Vagina (tissue), 2 donors: Measurements from ENCODE around the gene RIT2. TPM values are rescaled to one million over a fixed set of nuclear protein-coding genes. Genes with fewer than 3 reads are reported as not detected.

ENCODE experiments used
- DNase-seq, 2 donors: peaks; one replicate each; pipeline ENCODE4 v3.0.0-alpha.2; 2017; ENCODE audit errors: extremely low spot score in 2 of 2
- H3K27ac ChIP-seq: fragments of 200-600 bp; sonication (generic); one replicate; pipeline ENCODE4 v1.5.1; 2019
- H3K27me3 ChIP-seq: fragments of 200-600 bp; sonication (generic); one replicate; pipeline ENCODE4 v1.5.1; 2019
- H3K36me3 ChIP-seq, 2 donors: fragments of 200-600 bp; sonication (generic); one replicate each; pipeline ENCODE4 v1.5.1; 2017 to 2019
- H3K4me1 ChIP-seq: fragments of 200-600 bp; sonication (generic); one replicate; pipeline ENCODE4 v1.5.1; 2019
- H3K4me3 ChIP-seq, 2 donors: fragments of 200-600 bp; sonication (generic); 1 replicate in 1 of 2; 2 replicates in 1 of 2; pipeline ENCODE4 v1.5.1; 2016 to 2019
- H3K9me3 ChIP-seq: fragments of 200-600 bp; sonication (generic); one replicate; pipeline ENCODE4 v1.5.1; 2019
- CTCF ChIP-seq, 3 experiments: fragments of 450-650 bp in 2 of 3; fragments of 200-600 bp in 1 of 3; sonication (generic) in 1 of 3; IDR thresholded peaks; one replicate each; pipeline ENCODE4 v1.5.1; 2017 to 2019; ENCODE audit warnings: antibody characterized with exemption in 3 of 3, mild to moderate bottlenecking in 2 of 3, moderate library complexity in 2 of 3
- POLR2A ChIP-seq, 2 donors: fragments of 450-650 bp; IDR thresholded peaks; one replicate each; pipeline ENCODE4 v1.6.1; 2017; ENCODE audit warnings: antibody characterized with exemption in 2 of 2, mild to moderate bottlenecking in 2 of 2, moderate library complexity in 2 of 2
- POLR2AphosphoS5 ChIP-seq, 2 donors: sonication (generic); formaldehyde crosslinking; IDR thresholded peaks; one replicate each; pipeline ENCODE4 v1.9.0; 2017; ENCODE audit warnings: antibody characterized with exemption in 2 of 2, mild to moderate bottlenecking in 2 of 2, low read depth in 1 of 2; ENCODE audit not compliant: insufficient read depth in 1 of 2
- intact Hi-C: fragments of 100-400 bp; cut with DNase I; formaldehyde crosslinking; loops from one replicate; pipeline ENCODE4 v1.15.1; 2023
- total RNA-seq: library from RNA; depleted of rRNA; stranded (reverse); fragments of >200 nt; gene quantifications from one replicate; pipeline ENCODE4 v1.2.3, GENCODE V29; 2016

Gene RIT2
- total RNA-seq, 1 donor from 2014 or later: not detected

- no peaks in the 10 kb centered on the region for H3K4me1 ChIP-seq
- DNase-seq: no peak
- no peak overlapping the region for H3K27ac ChIP-seq
- H3K9me3 ChIP-seq: no peaks in the 10 kb centered on the region
- H3K27me3 ChIP-seq: no peaks in the 10 kb centered on the region
- intact Hi-C loops: no loop called here
- no peaks in the 10 kb centered on the region for H3K36me3 ChIP-seq
- H3K4me3 ChIP-seq: no peak overlapping the region
- TF ChIP-seq POLR2AphosphoS5 (IDR thresholded peaks at IDR 0.05; ENCODE audit: insufficient read depth in 1 of 2, low read depth in 1 of 2) (no peak), CTCF (IDR thresholded peaks at IDR 0.05) (no peak), POLR2A (IDR thresholded peaks at IDR 0.05) (no peak)
Observed at GRCh38 chr18:42707080-42707479, 408.4 kb downstream of the RIT2 start.

- peak in 1 of 2 donors; percentile 29 for TF ChIP-seq POLR2AphosphoS5 (IDR thresholded peaks at IDR 0.05; ENCODE audit: insufficient read depth in 1 of 2, low read depth in 1 of 2)
- TF ChIP-seq CTCF (IDR thresholded peaks at IDR 0.05): no peak
- no peaks in the 10 kb centered on the region for H3K36me3 ChIP-seq
- H3K27me3 ChIP-seq: no peaks in the 10 kb centered on the region
- peak in 1 of 2 donors; percentile 96 for DNase-seq
- no peak overlapping the region for H3K27ac ChIP-seq
- H3K4me1 ChIP-seq: no peaks in the 10 kb centered on the region
- no peaks in the 10 kb centered on the region for H3K9me3 ChIP-seq
- no peak overlapping the region for H3K4me3 ChIP-seq
- intact Hi-C loops: no loop called here
Observed at GRCh38 chr18:42706618-42707017, 408.9 kb downstream of the RIT2 start.

GRCh38 chr18:42706029-42706608, 409.4 kb downstream of the RIT2 start:
- no peaks in the 10 kb centered on the region for H3K36me3 ChIP-seq
- no peaks in the 10 kb centered on the region for H3K9me3 ChIP-seq
- H3K27me3 ChIP-seq: no peaks in the 10 kb centered on the region
- H3K27ac ChIP-seq: no peak overlapping the region
- H3K4me1 ChIP-seq: no peaks in the 10 kb centered on the region
- DNase-seq: no peak
- intact Hi-C loops: no loop called here
- no peak for TF ChIP-seq CTCF (IDR thresholded peaks at IDR 0.05)
- no peak for TF ChIP-seq POLR2AphosphoS5 (IDR thresholded peaks at IDR 0.05; ENCODE audit: insufficient read depth in 1 of 2, low read depth in 1 of 2)
- no peak for TF ChIP-seq POLR2A (IDR thresholded peaks at IDR 0.05)
- H3K4me3 ChIP-seq: no peak overlapping the region

Other genes starting within 250 kb of the RIT2 start
- 4.7 TPM for gene SYT4, start 161.8 kb upstream of the RIT2 start, total RNA-seq